ENCODE data around the gene CPLX4.

DNA sequence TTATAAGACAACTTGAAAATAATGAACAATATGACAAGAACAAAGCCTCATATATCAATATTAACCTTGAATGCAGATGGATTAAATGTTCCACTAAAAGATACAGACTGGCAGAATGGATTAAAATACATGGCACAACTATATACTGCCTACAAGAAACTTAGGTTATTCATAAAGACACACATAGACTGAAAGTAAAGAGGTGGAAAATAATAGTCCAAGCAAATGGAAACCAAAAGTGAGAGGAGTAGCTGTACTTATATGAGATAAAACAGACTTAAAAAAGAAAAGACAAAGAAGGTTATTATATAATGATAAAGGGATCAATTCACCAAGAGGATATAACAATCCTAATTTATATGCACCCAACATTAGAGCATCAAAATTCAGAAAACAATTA, 22.4 kb upstream of the CPLX4 start:
- TF ChIP-seq PHF8 (conservative IDR thresholded peaks at IDR 0.05; ENCODE audit: low read depth, low read length) (no peak), EGR1 (IDR thresholded peaks at IDR 0.05; ENCODE audit: borderline replicate concordance, low read depth, low read length) (no peak), EZH2 (IDR thresholded peaks at IDR 0.05; ENCODE audit: low read depth, low read length, severe bottlenecking) (no peak), JUND (IDR thresholded peaks at IDR 0.05; ENCODE audit: low read length) (no peak), SP1 (IDR thresholded peaks at IDR 0.05; ENCODE audit: low read depth, low read length) (no peak), RBBP5 (IDR thresholded peaks at IDR 0.05; ENCODE audit: borderline replicate concordance, low read depth, low read length) (no peak), TAF1 (IDR thresholded peaks at IDR 0.05; ENCODE audit: low read depth, low read length) (no peak), RFX5 (IDR thresholded peaks at IDR 0.05; ENCODE audit: borderline replicate concordance, low read depth, low read length) (no peak), NRF1 (IDR thresholded peaks at IDR 0.05; ENCODE audit: low read depth, low read length) (no peak), YY1 (IDR thresholded peaks at IDR 0.05; ENCODE audit: low read depth, low read length) (no peak), EP300 (IDR thresholded peaks at IDR 0.05; ENCODE audit: borderline replicate concordance in 1 of 2, low read depth in 2 of 2, low read length in 2 of 2) (no peak), TCF12 (IDR thresholded peaks at IDR 0.05; ENCODE audit: low read depth, low read length) (no peak)
- TF ChIP-seq, protein P1, sequence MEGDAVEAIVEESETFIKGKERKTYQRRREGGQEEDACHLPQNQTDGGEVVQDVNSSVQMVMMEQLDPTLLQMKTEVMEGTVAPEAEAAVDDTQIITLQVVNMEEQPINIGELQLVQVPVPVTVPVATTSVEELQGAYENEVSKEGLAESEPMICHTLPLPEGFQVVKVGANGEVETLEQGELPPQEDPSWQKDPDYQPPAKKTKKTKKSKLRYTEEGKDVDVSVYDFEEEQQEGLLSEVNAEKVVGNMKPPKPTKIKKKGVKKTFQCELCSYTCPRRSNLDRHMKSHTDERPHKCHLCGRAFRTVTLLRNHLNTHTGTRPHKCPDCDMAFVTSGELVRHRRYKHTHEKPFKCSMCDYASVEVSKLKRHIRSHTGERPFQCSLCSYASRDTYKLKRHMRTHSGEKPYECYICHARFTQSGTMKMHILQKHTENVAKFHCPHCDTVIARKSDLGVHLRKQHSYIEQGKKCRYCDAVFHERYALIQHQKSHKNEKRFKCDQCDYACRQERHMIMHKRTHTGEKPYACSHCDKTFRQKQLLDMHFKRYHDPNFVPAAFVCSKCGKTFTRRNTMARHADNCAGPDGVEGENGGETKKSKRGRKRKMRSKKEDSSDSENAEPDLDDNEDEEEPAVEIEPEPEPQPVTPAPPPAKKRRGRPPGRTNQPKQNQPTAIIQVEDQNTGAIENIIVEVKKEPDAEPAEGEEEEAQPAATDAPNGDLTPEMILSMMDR (IDR thresholded peaks at IDR 0.05; ENCODE audit: control extremely low read depth in 1 of 3, insufficient read depth in 1 of 3, low read depth in 1 of 3, low read length in 3 of 3) = no peak
- TF ChIP-seq, protein P2, sequence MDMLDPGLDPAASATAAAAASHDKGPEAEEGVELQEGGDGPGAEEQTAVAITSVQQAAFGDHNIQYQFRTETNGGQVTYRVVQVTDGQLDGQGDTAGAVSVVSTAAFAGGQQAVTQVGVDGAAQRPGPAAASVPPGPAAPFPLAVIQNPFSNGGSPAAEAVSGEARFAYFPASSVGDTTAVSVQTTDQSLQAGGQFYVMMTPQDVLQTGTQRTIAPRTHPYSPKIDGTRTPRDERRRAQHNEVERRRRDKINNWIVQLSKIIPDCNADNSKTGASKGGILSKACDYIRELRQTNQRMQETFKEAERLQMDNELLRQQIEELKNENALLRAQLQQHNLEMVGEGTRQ (IDR thresholded peaks at IDR 0.05; ENCODE audit: low read length) = no peak

All from H1 (cell line).